ENCODE measurements around the gene STRA8.

The STRA8 gene

DNA sequence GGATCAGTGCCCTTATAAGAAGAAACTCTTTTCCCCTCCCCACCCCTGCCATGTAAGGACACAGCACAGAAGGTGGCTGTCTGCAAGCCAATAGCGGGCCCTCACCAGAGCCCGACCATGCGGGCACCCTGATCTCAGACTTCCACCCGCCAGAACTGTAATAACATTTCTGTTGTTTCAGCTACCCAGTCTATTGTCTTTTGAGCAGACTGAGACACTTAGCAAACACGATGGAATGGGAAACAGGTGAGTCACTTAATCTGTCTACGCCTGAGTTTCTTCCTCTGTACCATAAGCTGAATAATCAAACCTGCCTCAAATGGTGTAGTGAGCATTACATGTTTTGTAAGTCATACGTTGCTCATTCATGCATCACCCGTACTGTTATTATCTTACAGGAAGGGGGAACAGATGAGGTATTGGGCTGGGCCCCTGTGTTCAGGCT, 58.2 kb downstream of the STRA8 start:
- DNase-seq (ENCODE audit: insufficient read length, low spot score) (no peak), FAIRE-seq (no peak)

DNA sequence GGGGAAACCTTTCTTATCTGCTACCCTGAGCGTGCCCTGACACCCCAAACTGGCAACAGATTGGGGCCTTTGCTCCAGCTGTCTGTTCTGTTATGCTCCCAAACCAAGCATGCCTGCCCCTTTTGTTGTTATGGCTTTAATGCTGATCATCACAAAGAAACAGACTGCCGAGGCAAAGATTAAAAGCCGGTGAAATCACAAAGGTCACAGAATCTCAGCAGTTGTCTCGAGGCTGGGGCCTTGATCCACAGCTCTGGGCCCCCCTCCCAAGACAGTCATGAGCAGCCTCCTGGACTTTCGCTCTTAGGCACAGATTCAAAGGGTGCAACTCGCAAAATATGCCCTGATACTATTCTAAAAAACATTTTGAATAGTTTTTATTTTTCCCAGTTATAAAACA, 65.6 kb downstream of the STRA8 start:
- FAIRE-seq (no peak), DNase-seq (ENCODE audit: insufficient read length, low spot score) (no peak)
- TF ChIP-seq, protein P1, sequence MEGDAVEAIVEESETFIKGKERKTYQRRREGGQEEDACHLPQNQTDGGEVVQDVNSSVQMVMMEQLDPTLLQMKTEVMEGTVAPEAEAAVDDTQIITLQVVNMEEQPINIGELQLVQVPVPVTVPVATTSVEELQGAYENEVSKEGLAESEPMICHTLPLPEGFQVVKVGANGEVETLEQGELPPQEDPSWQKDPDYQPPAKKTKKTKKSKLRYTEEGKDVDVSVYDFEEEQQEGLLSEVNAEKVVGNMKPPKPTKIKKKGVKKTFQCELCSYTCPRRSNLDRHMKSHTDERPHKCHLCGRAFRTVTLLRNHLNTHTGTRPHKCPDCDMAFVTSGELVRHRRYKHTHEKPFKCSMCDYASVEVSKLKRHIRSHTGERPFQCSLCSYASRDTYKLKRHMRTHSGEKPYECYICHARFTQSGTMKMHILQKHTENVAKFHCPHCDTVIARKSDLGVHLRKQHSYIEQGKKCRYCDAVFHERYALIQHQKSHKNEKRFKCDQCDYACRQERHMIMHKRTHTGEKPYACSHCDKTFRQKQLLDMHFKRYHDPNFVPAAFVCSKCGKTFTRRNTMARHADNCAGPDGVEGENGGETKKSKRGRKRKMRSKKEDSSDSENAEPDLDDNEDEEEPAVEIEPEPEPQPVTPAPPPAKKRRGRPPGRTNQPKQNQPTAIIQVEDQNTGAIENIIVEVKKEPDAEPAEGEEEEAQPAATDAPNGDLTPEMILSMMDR (IDR thresholded peaks at IDR 0.05; ENCODE audit: insufficient read depth, missing control alignments): no peak

More for the DNA sequence above, 58.2 kb downstream of the STRA8 start:
- TF ChIP-seq, protein P1 (IDR thresholded peaks at IDR 0.05; ENCODE audit: insufficient read depth, missing control alignments): no peak

DNA sequence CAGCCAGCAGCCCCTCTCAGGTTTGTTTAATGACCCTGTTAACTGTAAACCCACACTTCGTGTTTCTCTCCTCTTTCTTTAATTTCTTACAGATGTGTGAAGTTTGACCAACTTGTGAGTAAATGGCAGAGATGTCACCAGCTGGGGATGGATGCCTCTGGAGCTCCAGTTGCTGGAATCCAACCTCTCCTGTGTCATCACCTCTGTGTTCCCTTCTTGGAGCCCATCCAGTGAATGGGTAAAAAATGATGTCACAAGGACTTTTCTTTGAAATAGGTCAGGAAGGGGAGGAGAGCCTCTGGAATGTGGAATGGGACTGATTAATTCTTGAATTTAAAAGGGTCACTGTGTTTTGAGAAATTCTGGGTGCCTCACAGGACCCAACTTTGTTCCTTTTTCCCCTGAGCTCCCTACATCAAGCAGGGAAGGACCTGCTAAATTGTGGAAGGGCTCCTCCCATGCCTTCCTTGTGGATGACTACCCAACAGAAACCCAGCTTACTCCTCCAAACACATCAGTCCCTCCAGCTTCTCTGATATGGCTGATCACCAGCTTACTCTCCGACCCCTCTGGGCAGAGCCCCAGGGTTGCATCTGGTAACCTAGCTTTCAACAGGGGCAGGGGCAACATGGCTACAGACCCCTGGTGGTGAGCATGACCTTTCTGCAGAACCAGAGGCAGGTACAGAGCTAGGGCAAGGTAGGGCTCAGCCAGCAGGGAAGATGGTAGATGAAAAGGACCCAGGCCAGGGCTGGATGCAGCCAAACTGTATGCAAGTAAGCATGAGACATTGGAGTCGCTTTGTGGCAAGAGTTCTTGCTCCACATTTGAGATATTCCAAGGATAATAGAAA, 67.5 kb downstream of the STRA8 start:
- no peak for FAIRE-seq
- TF ChIP-seq, protein P1 (IDR thresholded peaks at IDR 0.05; ENCODE audit: insufficient read depth, missing control alignments): no peak
- no peak for DNase-seq (ENCODE audit: insufficient read length, low spot score)

Measured in D721Med (cell line).